Thyroid gland (tissue), 4 donors: ENCODE data around the gene VWA3B.

Source experiments
- CTCF ChIP-seq, 6 experiments: fragments of 200-600 bp in 3 of 6; fragments of 450-650 bp in 3 of 6; sonication (generic) in 3 of 6; IDR thresholded peaks; one replicate each; pipeline ENCODE4 v1.5.1; 2016 to 2019; ENCODE audit warnings: antibody characterized with exemption in 6 of 6, mild to moderate bottlenecking in 2 of 6, inconsistent platforms in 1 of 6, moderate library complexity in 1 of 6
- POLR2A ChIP-seq, 2 donors: fragments of 450-650 bp; IDR thresholded peaks; one replicate each; pipeline ENCODE4 v1.6.1; 2017; ENCODE audit warnings: antibody characterized with exemption in 2 of 2, mild to moderate bottlenecking in 2 of 2, moderate library complexity in 1 of 2

GRCh38 chr2:98039085-98039756 is 47.7 kb upstream of the VWA3B start:
- TF ChIP-seq POLR2A (IDR thresholded peaks at IDR 0.05) (no peak), CTCF (IDR thresholded peaks at IDR 0.05) (no peak)
